Activated naive CD4-positive, alpha-beta T cell (primary cell): Measurements from ENCODE around the gene HFE.

Source experiments
- DNase-seq, 4 experiments: peaks; one replicate each; lab custom pipeline; 2025; lab: John Stamatoyannopoulos, UW

The HFE gene

GRCh38 chr6:26133730-26134129 is 46.5 kb downstream of the HFE start:
- DNase-seq, result no peak

GRCh38 chr6:26136321-26136720 is 49.1 kb downstream of the HFE start:
- no peak for DNase-seq

- DNase-seq, result no peak
These were observed 53.2 kb downstream of the HFE start for GRCh38 chr6:26140254-26140966.

- DNase-seq, result no peak
These were observed 53.7 kb downstream of the HFE start for GRCh38 chr6:26140967-26141294.

GRCh38 chr6:26141378-26141904 is 54.2 kb downstream of the HFE start:
- no peak for DNase-seq

GRCh38 chr6:26142026-26142425 is 54.8 kb downstream of the HFE start:
- no peak for DNase-seq
